ENCODE measurements around the gene SMIM35.

SMIM35 gene

GRCh38 chr11:117999354-117999993 lies 87.3 kb downstream of the SMIM35 start:
- Mint-ChIP-seq H3K27me3 (no peaks in the 10 kb centered on the region), H3K4me3 (peak overlapping the region; percentile 2)

GRCh38 chr11:117998664-117999353 lies 88.0 kb downstream of the SMIM35 start:
- Mint-ChIP-seq H3K27ac (peak overlapping the region; percentile 92), H3K4me1 (ENCODE audit: low read depth) (peaks cover 97% of the 10 kb centered on the region), H3K9me3 (peaks cover 3% of the 10 kb centered on the region), H3K27me3 (no peaks in the 10 kb centered on the region), H3K4me3 (peak overlapping the region; percentile 48), H3K36me3 (ENCODE audit: low read depth) (peaks cover 82% of the 10 kb centered on the region)
- intact Hi-C loops (cut with micrococcal nuclease) = no loop called here

More at GRCh38 chr11:117999354-117999993, 87.3 kb downstream of the SMIM35 start:
- Mint-ChIP-seq H3K9me3 (peaks cover 7% of the 10 kb centered on the region), H3K27ac (peak overlapping the region; percentile 92), H3K4me1 (ENCODE audit: low read depth) (peaks cover 97% of the 10 kb centered on the region), H3K36me3 (ENCODE audit: low read depth) (peaks cover 79% of the 10 kb centered on the region)
- intact Hi-C loops (cut with micrococcal nuclease) = no loop called here

- Mint-ChIP-seq H3K4me1 (ENCODE audit: low read depth) (peaks cover 99% of the 10 kb centered on the region), H3K36me3 (ENCODE audit: low read depth) (peaks cover 86% of the 10 kb centered on the region), H3K4me3 (peak overlapping the region; percentile 49), H3K9me3 (no peaks in the 10 kb centered on the region), H3K27ac (peak overlapping the region; percentile 92), H3K27me3 (no peaks in the 10 kb centered on the region)
- intact Hi-C loops (cut with micrococcal nuclease) = no loop called here
Observed at GRCh38 chr11:117997823-117998579, 88.8 kb downstream of the SMIM35 start.

GRCh38 chr11:117997406-117997805 lies 89.4 kb downstream of the SMIM35 start:
- Mint-ChIP-seq H3K27me3 (no peaks in the 10 kb centered on the region), H3K4me3 (peak overlapping the region; percentile 49), H3K27ac (peak overlapping the region; percentile 92), H3K36me3 (ENCODE audit: low read depth) (peaks cover 91% of the 10 kb centered on the region), H3K9me3 (no peaks in the 10 kb centered on the region), H3K4me1 (ENCODE audit: low read depth) (peaks cover 99% of the 10 kb centered on the region)
- intact Hi-C loops (cut with micrococcal nuclease) = no loop called here

GRCh38 chr11:117996058-117996457 lies 90.7 kb downstream of the SMIM35 start:
- H3K9me3 Mint-ChIP-seq = no peaks in the 10 kb centered on the region
- peak overlapping the region; percentile 51 for H3K4me3 Mint-ChIP-seq
- peaks cover 100% of the 10 kb centered on the region for H3K36me3 Mint-ChIP-seq (ENCODE audit: low read depth)
- peaks cover 99% of the 10 kb centered on the region for H3K4me1 Mint-ChIP-seq (ENCODE audit: low read depth)
- H3K27me3 Mint-ChIP-seq = no peaks in the 10 kb centered on the region
- H3K27ac Mint-ChIP-seq = peak overlapping the region; percentile 92
- intact Hi-C loops (cut with micrococcal nuclease) = no loop called here

GRCh38 chr11:117995472-117995871 lies 91.3 kb downstream of the SMIM35 start:
- Mint-ChIP-seq H3K27ac (peak overlapping the region; percentile 92), H3K4me3 (peak overlapping the region; percentile 51), H3K4me1 (ENCODE audit: low read depth) (peaks cover 93% of the 10 kb centered on the region), H3K36me3 (ENCODE audit: low read depth) (peaks cover 100% of the 10 kb centered on the region), H3K27me3 (no peaks in the 10 kb centered on the region), H3K9me3 (no peaks in the 10 kb centered on the region)
- intact Hi-C loops (cut with micrococcal nuclease) = no loop called here

GRCh38 chr11:117993988-117994745 lies 92.6 kb downstream of the SMIM35 start:
- intact Hi-C loops (cut with micrococcal nuclease) = no loop called here
- Mint-ChIP-seq H3K27me3 (no peaks in the 10 kb centered on the region), H3K4me1 (ENCODE audit: low read depth) (peaks cover 89% of the 10 kb centered on the region), H3K4me3 (peak overlapping the region; percentile 92), H3K36me3 (ENCODE audit: low read depth) (peaks cover 100% of the 10 kb centered on the region), H3K27ac (peak overlapping the region; percentile 99), H3K9me3 (no peaks in the 10 kb centered on the region)

GRCh38 chr11:117992620-117993019 lies 94.1 kb downstream of the SMIM35 start:
- intact Hi-C loops (cut with micrococcal nuclease) = no loop called here
- peaks cover 100% of the 10 kb centered on the region for H3K36me3 Mint-ChIP-seq (ENCODE audit: low read depth)
- H3K4me1 Mint-ChIP-seq (ENCODE audit: low read depth) = peaks cover 79% of the 10 kb centered on the region
- peak overlapping the region; percentile 92 for H3K4me3 Mint-ChIP-seq
- H3K9me3 Mint-ChIP-seq = no peaks in the 10 kb centered on the region
- H3K27ac Mint-ChIP-seq = peak overlapping the region; percentile 99
- no peaks in the 10 kb centered on the region for H3K27me3 Mint-ChIP-seq

- Mint-ChIP-seq H3K4me1 (ENCODE audit: low read depth) (peaks cover 74% of the 10 kb centered on the region), H3K27ac (peak overlapping the region; percentile 99), H3K36me3 (ENCODE audit: low read depth) (peaks cover 100% of the 10 kb centered on the region), H3K9me3 (no peaks in the 10 kb centered on the region), H3K4me3 (peak overlapping the region; percentile 92), H3K27me3 (no peaks in the 10 kb centered on the region)
- intact Hi-C loops (cut with micrococcal nuclease) = no loop called here
Observed at GRCh38 chr11:117992136-117992535, 94.6 kb downstream of the SMIM35 start.

- Mint-ChIP-seq H3K27me3 (no peaks in the 10 kb centered on the region), H3K4me1 (ENCODE audit: low read depth) (peaks cover 57% of the 10 kb centered on the region)
- intact Hi-C loops (cut with micrococcal nuclease) = loop anchor here (2.0 to 5.0 kb wide), 3 partner anchors 13 to 63 kb away; no protein-coding TSS in a partner anchor
Observed at GRCh38 chr11:117989351-117990102, 97.2 kb downstream of the SMIM35 start.

GRCh38 chr11:117986981-117987574 lies 99.7 kb downstream of the SMIM35 start:
- peaks cover 87% of the 10 kb centered on the region for H3K36me3 Mint-ChIP-seq (ENCODE audit: low read depth)
- peaks cover 52% of the 10 kb centered on the region for H3K4me1 Mint-ChIP-seq (ENCODE audit: low read depth)
- intact Hi-C loops (cut with micrococcal nuclease) = loop anchor here (5.0 kb wide), 2 partner anchors 35 to 65 kb away; no protein-coding TSS in a partner anchor
- H3K27me3 Mint-ChIP-seq = no peaks in the 10 kb centered on the region
- peak overlapping the region; percentile 90 for H3K4me3 Mint-ChIP-seq
- peak overlapping the region; percentile 99 for H3K27ac Mint-ChIP-seq
- H3K9me3 Mint-ChIP-seq = no peaks in the 10 kb centered on the region

More at GRCh38 chr11:117989351-117990102, 97.2 kb downstream of the SMIM35 start:
- peaks cover 97% of the 10 kb centered on the region for H3K36me3 Mint-ChIP-seq (ENCODE audit: low read depth)
- H3K9me3 Mint-ChIP-seq = no peaks in the 10 kb centered on the region
- peak overlapping the region; percentile 99 for H3K27ac Mint-ChIP-seq
- peak overlapping the region; percentile 90 for H3K4me3 Mint-ChIP-seq

- H3K4me1 Mint-ChIP-seq (ENCODE audit: low read depth) = peaks cover 51% of the 10 kb centered on the region
Observed at GRCh38 chr11:117985953-117986887, 100.5 kb downstream of the SMIM35 start, which contains the start of gene IL10RA. TSS of gene IL10RA (plus strand) at chr11:117986394. CDS start at chr11:117986468, 74 bp downstream.

More at GRCh38 chr11:117985953-117986887, 100.5 kb downstream of the SMIM35 start, which contains the start of gene IL10RA:
- H3K27ac Mint-ChIP-seq = peak within 1 kb of the TSS; percentile 99
- H3K9me3 Mint-ChIP-seq = no peaks in the 10 kb centered on the region
- peak within 1 kb of the TSS; percentile 90 for H3K4me3 Mint-ChIP-seq
- no peaks in the 10 kb centered on the region for H3K27me3 Mint-ChIP-seq
- H3K36me3 Mint-ChIP-seq (ENCODE audit: low read depth) = peaks cover 78% of the 10 kb centered on the region
- intact Hi-C loops (cut with micrococcal nuclease) = loop anchor here (5.0 kb wide), 2 partner anchors 34 to 66 kb away; no protein-coding TSS in a partner anchor

Measured in dendritic cell treated with granulocyte-macrophage colony-stimulating factor and Interleukin-4, amounts not matched to agents 40 ng/mL and 50 ng/mL, for 4 days (primary cell).